Measurements from ENCODE around the gene UHRF2. TPM values are rescaled to one million over a fixed set of nuclear protein-coding genes. Genes with fewer than 3 reads are reported as not detected.
"Not testable (repeated sequence)": the region's sequence is repeated elsewhere in the genome, so short reads cannot be mapped to it uniquely, and the experiment has no call there.

The UHRF2 gene
- total RNA-seq, 1 experiment from 2014 or later, result 39.0 TPM

GRCh38 chr9:6538666-6539071 lies 125.7 kb downstream of the UHRF2 start:
- DNase-seq (ENCODE audit: low spot score) (no peak), ATAC-seq (no peak)
- H3K27ac Mint-ChIP-seq, result no peak overlapping the region
- POLR2A ChIA-PET, result no interaction called here
- H3K9me3 Mint-ChIP-seq, result no peaks in the 10 kb centered on the region
- H3K36me3 Mint-ChIP-seq, result peaks cover 50% of the 10 kb centered on the region
- no peak overlapping the region for H3K4me3 Mint-ChIP-seq
- no peaks in the 10 kb centered on the region for H3K4me1 Mint-ChIP-seq
- TF ChIP-seq EMX1 (CRISPR knock-in tag; IDR thresholded peaks at IDR 0.05), result no peak
- TF ChIP-seq GRHL2 (CRISPR knock-in tag; IDR thresholded peaks at IDR 0.05; ENCODE audit: insufficient replicate concordance, severe bottlenecking), result no peak
- no peak for TF ChIP-seq ZNF263 (CRISPR knock-in tag; IDR thresholded peaks at IDR 0.05; ENCODE audit: low read depth)
- TF ChIP-seq NR1H2 (CRISPR knock-in tag; IDR thresholded peaks at IDR 0.05), result no peak
- TF ChIP-seq, protein P1, sequence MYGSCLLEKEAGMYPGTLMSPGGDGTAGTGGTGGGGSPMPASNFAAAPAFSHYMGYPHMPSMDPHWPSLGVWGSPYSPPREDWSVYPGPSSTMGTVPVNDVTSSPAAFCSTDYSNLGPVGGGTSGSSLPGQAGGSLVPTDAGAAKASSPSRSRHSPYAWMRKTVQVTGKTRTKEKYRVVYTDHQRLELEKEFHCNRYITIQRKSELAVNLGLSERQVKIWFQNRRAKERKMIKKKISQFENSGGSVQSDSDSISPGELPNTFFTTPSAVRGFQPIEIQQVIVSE (CRISPR knock-in tag; IDR thresholded peaks at IDR 0.05; ENCODE audit: borderline replicate concordance), result no peak
- TF ChIP-seq, protein P2, sequence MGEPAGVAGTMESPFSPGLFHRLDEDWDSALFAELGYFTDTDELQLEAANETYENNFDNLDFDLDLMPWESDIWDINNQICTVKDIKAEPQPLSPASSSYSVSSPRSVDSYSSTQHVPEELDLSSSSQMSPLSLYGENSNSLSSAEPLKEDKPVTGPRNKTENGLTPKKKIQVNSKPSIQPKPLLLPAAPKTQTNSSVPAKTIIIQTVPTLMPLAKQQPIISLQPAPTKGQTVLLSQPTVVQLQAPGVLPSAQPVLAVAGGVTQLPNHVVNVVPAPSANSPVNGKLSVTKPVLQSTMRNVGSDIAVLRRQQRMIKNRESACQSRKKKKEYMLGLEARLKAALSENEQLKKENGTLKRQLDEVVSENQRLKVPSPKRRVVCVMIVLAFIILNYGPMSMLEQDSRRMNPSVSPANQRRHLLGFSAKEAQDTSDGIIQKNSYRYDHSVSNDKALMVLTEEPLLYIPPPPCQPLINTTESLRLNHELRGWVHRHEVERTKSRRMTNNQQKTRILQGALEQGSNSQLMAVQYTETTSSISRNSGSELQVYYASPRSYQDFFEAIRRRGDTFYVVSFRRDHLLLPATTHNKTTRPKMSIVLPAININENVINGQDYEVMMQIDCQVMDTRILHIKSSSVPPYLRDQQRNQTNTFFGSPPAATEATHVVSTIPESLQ (CRISPR knock-in tag; IDR thresholded peaks at IDR 0.05), result no peak
- TF ChIP-seq TP53 (CRISPR knock-in tag; IDR thresholded peaks at IDR 0.05), result no peak
- TF ChIP-seq ZNF232 (CRISPR knock-in tag; IDR thresholded peaks at IDR 0.05), result no peak
- TF ChIP-seq JUN (CRISPR knock-in tag; IDR thresholded peaks at IDR 0.05), result no peak
- no peak for TF ChIP-seq ZNF121 (CRISPR knock-in tag; IDR thresholded peaks at IDR 0.05)
- CTCF ChIA-PET, result no interaction called here
- H3K27me3 Mint-ChIP-seq (ENCODE audit: low read depth), result no peaks in the 10 kb centered on the region

- H3K9me3 Mint-ChIP-seq; POLR2A ChIA-PET; DNase-seq (ENCODE audit: low spot score); H3K27ac Mint-ChIP-seq; H3K4me3 Mint-ChIP-seq; H3K4me1 Mint-ChIP-seq; ATAC-seq; H3K27me3 Mint-ChIP-seq (ENCODE audit: low read depth): not testable (repeated sequence)
- H3K36me3 Mint-ChIP-seq, result peaks cover 46% of the 10 kb centered on the region
- CTCF ChIA-PET, result interaction anchor here (0.9 kb wide), 1 partner anchor 125 kb away, joined by 4 read pairs; no protein-coding TSS in a partner anchor
These were observed 129.6 kb downstream of the UHRF2 start for GRCh38 chr9:6542617-6543016.

DNA sequence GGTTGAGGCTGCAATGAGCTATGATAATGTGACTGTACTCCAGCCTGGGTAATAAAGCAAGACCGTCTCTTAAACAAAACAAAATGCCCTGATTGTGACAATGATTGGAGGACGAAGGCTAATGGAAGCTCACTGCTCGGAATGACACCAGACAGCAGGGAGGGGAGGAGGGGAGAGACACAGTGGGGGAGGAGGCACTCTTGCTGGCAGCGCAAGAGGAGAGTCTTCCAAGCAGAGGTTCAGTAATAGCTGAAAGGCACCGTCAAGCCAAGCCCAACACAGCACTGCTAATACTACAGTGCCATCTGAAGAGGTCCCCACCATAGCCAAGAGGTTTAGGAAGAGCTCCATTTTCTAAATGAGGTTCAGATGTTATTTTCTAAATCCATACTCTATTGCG lies 130.2 kb downstream of the UHRF2 start:
- Mint-ChIP-seq H3K4me3 (no peak overlapping the region), H3K9me3 (no peaks in the 10 kb centered on the region), H3K27ac (peak overlapping the region; percentile 65; the same call in 1 of the 2 replicates), H3K4me1 (no peaks in the 10 kb centered on the region), H3K36me3 (peaks cover 43% of the 10 kb centered on the region), H3K27me3 (ENCODE audit: low read depth) (no peaks in the 10 kb centered on the region)
- CTCF ChIA-PET, result interaction anchor here (0.9 kb wide), 1 partner anchor 124 kb away, joined by 4 read pairs; no protein-coding TSS in a partner anchor
- TF ChIP-seq NR3C1 (CRISPR knock-in tag; conservative IDR thresholded peaks at IDR 0.05; ENCODE audit: low read depth) (no peak), ATF2 (CRISPR knock-in tag; IDR thresholded peaks at IDR 0.05; ENCODE audit: borderline replicate concordance, low read depth) (no peak), ZNF425 (CRISPR knock-in tag; conservative IDR thresholded peaks at IDR 0.05) (no peak), ZNF416 (CRISPR knock-in tag; IDR thresholded peaks at IDR 0.05) (no peak), RORB (CRISPR knock-in tag; IDR thresholded peaks at IDR 0.05) (no peak), ZNF317 (CRISPR knock-in tag; IDR thresholded peaks at IDR 0.05; ENCODE audit: borderline replicate concordance, low read depth) (no peak), SOX15 (CRISPR knock-in tag; IDR thresholded peaks at IDR 0.05) (no peak)
- TF ChIP-seq, protein P3, sequence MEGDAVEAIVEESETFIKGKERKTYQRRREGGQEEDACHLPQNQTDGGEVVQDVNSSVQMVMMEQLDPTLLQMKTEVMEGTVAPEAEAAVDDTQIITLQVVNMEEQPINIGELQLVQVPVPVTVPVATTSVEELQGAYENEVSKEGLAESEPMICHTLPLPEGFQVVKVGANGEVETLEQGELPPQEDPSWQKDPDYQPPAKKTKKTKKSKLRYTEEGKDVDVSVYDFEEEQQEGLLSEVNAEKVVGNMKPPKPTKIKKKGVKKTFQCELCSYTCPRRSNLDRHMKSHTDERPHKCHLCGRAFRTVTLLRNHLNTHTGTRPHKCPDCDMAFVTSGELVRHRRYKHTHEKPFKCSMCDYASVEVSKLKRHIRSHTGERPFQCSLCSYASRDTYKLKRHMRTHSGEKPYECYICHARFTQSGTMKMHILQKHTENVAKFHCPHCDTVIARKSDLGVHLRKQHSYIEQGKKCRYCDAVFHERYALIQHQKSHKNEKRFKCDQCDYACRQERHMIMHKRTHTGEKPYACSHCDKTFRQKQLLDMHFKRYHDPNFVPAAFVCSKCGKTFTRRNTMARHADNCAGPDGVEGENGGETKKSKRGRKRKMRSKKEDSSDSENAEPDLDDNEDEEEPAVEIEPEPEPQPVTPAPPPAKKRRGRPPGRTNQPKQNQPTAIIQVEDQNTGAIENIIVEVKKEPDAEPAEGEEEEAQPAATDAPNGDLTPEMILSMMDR (IDR thresholded peaks at IDR 0.05), result no peak
- TF ChIP-seq, protein P2 (CRISPR knock-in tag; IDR thresholded peaks at IDR 0.05), result no peak
- TF ChIP-seq, protein P4, sequence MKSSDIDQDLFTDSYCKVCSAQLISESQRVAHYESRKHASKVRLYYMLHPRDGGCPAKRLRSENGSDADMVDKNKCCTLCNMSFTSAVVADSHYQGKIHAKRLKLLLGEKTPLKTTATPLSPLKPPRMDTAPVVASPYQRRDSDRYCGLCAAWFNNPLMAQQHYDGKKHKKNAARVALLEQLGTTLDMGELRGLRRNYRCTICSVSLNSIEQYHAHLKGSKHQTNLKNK (CRISPR knock-in tag; IDR thresholded peaks at IDR 0.05), result no peak
- DNase-seq (ENCODE audit: low spot score) (no peak), ATAC-seq (0 out of 2 replicates have a peak, but pooled peaks have one; percentile 43)
- POLR2A ChIA-PET, result no interaction called here
